GM12878 (cell line): Measurements from ENCODE around the gene FFAR4. TPM values are rescaled to one million over a fixed set of nuclear protein-coding genes. Genes with fewer than 3 reads are reported as not detected.

ENCODE experiments used
- ATAC-seq: fragments of 200-7000 bp; cut with Tn5 transposase; 3 replicates; pipeline ENCODE4 v1.9.1; 2020; ENCODE audit warnings: mild to moderate bottlenecking, moderate library complexity
- BruUV-seq: library from RNA; stranded (reverse); fragments of 400-500 nt; replicated peaks from 2 replicates; lab custom pipeline; 2021; lab: Mats Ljungman, UMichigan
- CTCF ChIA-PET: fragments of 300-600 bp; sonication (Branson Sonifier 250); formaldehyde crosslinking; extraction: SDS; loops from one replicate; lab custom pipeline; 2021; ENCODE audit warnings: inconsistent platforms; lab: Yijun Ruan, JAX
- POLR2A ChIA-PET: fragments of 350-600 bp; formaldehyde crosslinking; extraction: SDS; loops from one replicate; lab custom pipeline; 2021; ENCODE audit warnings: inconsistent platforms; lab: Charles Lee
- RAD21 ChIA-PET: fragments of 300-600 bp; sonication (Branson Sonifier 250); formaldehyde crosslinking; loops from one replicate; lab custom pipeline; 2023; ENCODE audit warnings: antibody characterized with exemption; ENCODE audit not compliant: unreplicated experiment; lab: Charles Lee
- SMC1A ChIA-PET: fragments of 300-600 bp; sonication (Branson Sonifier 250); formaldehyde crosslinking; loops from one replicate; lab custom pipeline; 2023; ENCODE audit not compliant: unreplicated experiment, uncharacterized antibody; lab: Charles Lee
- DNase-seq: peaks from one replicate; pipeline ENCODE4 v3.0.0-alpha.2; 2011; ENCODE audit warnings: low read depth, low spot score
- FAIRE-seq: peaks from 3 replicates; lab custom pipeline; 2011; peaks lifted over from hg19 to GRCh38; lab: Jason Lieb, UNC
- H2AFZ ChIP-seq: 2 replicates; pipeline ENCODE4 v1.6.0; 2011; ENCODE audit warnings: low read depth, low read length, control low read depth; ENCODE audit not compliant: control insufficient read depth
- H3K27ac ChIP-seq: 2 replicates; pipeline ENCODE4 v1.5.1; 2011; ENCODE audit warnings: control low read depth; ENCODE audit not compliant: control insufficient read depth, insufficient read depth
- H3K27me3 ChIP-seq, 2 experiments: replicated peaks in 1 of 2; 2 replicates each; pipeline versions ENCODE4 v1.6.0 to v1.6.1; 2011; ENCODE audit warnings: low read length in 1 of 2; ENCODE audit not compliant: control insufficient read depth in 2 of 2, insufficient read depth in 2 of 2
- H3K36me3 ChIP-seq, 2 experiments: 2 replicates each; pipeline ENCODE4 v1.5.1; 2011; ENCODE audit warnings: low read length in 1 of 2; ENCODE audit not compliant: control insufficient read depth in 2 of 2, insufficient read depth in 2 of 2
- H3K4me1 ChIP-seq: 2 replicates; pipeline ENCODE4 v1.6.1; 2011; ENCODE audit warnings: mild to moderate bottlenecking, low read length, moderate library complexity, mixed read lengths; ENCODE audit not compliant: control insufficient read depth, insufficient read depth
- H3K4me2 ChIP-seq: 2 replicates; pipeline ENCODE4 v1.6.0; 2011; ENCODE audit warnings: control low read depth; ENCODE audit not compliant: control insufficient read depth, insufficient read depth
- H3K4me3 ChIP-seq: fragments of 200-600 bp; sonication (generic); 2 replicates; pipeline ENCODE4 v1.5.1; 2016
- H3K79me2 ChIP-seq: 2 replicates; pipeline ENCODE4 v1.6.0; 2011; ENCODE audit warnings: low read length; ENCODE audit not compliant: control insufficient read depth, insufficient read depth
- H3K9ac ChIP-seq: 2 replicates; pipeline ENCODE4 v1.8.0; 2011; ENCODE audit warnings: low read length, control low read depth, mixed read lengths; ENCODE audit not compliant: control insufficient read depth, insufficient read depth
- H3K9me3 ChIP-seq: replicated peaks from 3 replicates; pipeline ENCODE4 v1.5.1; 2011; ENCODE audit warnings: mild to moderate bottlenecking, low read length; ENCODE audit not compliant: control insufficient read depth, insufficient read depth
- H4K20me1 ChIP-seq: 2 replicates; pipeline ENCODE4 v1.6.0; 2011; ENCODE audit not compliant: control insufficient read depth, insufficient read depth
- SMARCA5 ChIP-seq: fragments of 450-650 bp; IDR thresholded peaks from 2 replicates; pipeline ENCODE4 v1.6.1; 2017; ENCODE audit warnings: mild to moderate bottlenecking
- SPI1 ChIP-seq: IDR thresholded peaks from 2 replicates; pipeline ENCODE4 v1.6.1; 2011; ENCODE audit warnings: low read depth, mild to moderate bottlenecking, low read length, moderate library complexity, borderline replicate concordance; ENCODE audit not compliant: insufficient read depth
- WGBS: methylation state at CpG from one replicate; pipeline ENCODE4 v1.1.6; 2016; ENCODE audit warnings: low lambda C conversion rate; ENCODE audit not compliant: insufficient replicate concordance, insufficient coverage; ENCODE audit errors: missing lambda C conversion rate; 5-methylcytosine and 5-hydroxymethylcytosine counted together
- in situ Hi-C: fragments of 300-500 bp; cut with MboI; formaldehyde crosslinking; loops from 9 replicates; pipeline ENCODE4 v1.14.3; 2018; ENCODE audit warnings: mixed read lengths
- intact Hi-C: fragments of 100-400 bp; cut with micrococcal nuclease; formaldehyde crosslinking; loops from one replicate; pipeline ENCODE4 v1.14.2; 2022; ENCODE audit not compliant: unreplicated experiment
- polyA plus RNA-seq, 11 experiments: library from polyadenylated mRNA; depleted of rRNA in 4 of 11; unstranded in 6 of 11; stranded (reverse) in 5 of 11; fragments of >200 nt; fragmentation: Nextera tagmentation in 4 of 11; fragmentation: Illumina TruSeq in 1 of 11; extraction: Ambion mirVana in 4 of 11; extraction: Trizol in 1 of 11; gene quantifications; 1 replicate in 1 of 11; 2 replicates in 10 of 11; pipeline versions ENCODE4 v1.2.1 to v1.2.3, GENCODE V29; 2011 to 2016; ENCODE audit warnings: inconsistent platforms in 2 of 11, missing spikeins in 2 of 11, low read depth in 1 of 11
- total RNA-seq, 4 experiments: library from RNA; depleted of rRNA in 3 of 4; stranded (reverse); fragments of >200 nt in 3 of 4; fragmentation: Illumina TruSeq in 1 of 4; extraction: Trizol in 1 of 4; gene quantifications; 2 replicates each; pipeline versions ENCODE4 v1.2.1 to v1.2.3, GENCODE V29; 2013 to 2021
- TF ChIP-seq, protein P1 (sequence below): fragments of 450-650 bp; IDR thresholded peaks from 2 replicates; pipeline ENCODE4 v1.6.1; 2016; ENCODE audit warnings: mild to moderate bottlenecking, moderate library complexity, borderline replicate concordance

FFAR4 gene
- total and polyA plus RNA-seq, 10 of the 15 experiments (the other 5 are each of a cell fraction or from before 2014, with no cell fraction given): not detected

DNA sequence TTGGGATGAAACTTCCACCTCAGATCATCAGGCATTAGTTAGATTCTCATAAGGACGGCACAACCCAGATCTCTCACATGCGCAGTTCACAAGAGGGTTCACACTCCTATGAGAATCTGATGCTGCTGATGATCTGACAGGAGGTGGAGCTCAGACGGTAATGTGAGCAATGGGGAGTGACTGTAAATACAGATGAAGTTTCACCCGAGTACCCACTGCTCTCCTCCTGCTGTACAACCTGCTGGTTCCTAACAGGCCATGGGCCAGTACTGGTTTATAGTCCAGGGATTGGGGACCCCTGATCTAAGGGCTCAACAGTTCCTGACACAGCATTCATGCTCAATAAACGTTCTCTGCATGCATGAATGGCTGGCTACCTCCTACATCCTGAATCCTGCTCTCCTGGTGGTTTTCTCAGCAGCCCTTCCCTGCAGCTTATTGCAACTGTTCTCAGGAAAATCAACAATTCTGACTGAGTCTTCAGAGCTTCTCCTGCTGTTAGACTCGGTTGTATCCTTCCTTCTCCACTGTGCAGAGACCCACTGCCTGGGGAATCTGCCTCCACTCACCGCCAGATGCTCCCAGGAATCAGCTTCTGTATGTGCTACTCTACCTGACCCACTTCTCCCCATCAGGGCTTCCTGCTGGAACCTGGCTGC lies 63.3 kb downstream of the FFAR4 start (continued):
- TF ChIP-seq SMARCA5 (no peak), SPI1 (no peak)
- TF ChIP-seq, all 136 proteins: peak for 0

DNA sequence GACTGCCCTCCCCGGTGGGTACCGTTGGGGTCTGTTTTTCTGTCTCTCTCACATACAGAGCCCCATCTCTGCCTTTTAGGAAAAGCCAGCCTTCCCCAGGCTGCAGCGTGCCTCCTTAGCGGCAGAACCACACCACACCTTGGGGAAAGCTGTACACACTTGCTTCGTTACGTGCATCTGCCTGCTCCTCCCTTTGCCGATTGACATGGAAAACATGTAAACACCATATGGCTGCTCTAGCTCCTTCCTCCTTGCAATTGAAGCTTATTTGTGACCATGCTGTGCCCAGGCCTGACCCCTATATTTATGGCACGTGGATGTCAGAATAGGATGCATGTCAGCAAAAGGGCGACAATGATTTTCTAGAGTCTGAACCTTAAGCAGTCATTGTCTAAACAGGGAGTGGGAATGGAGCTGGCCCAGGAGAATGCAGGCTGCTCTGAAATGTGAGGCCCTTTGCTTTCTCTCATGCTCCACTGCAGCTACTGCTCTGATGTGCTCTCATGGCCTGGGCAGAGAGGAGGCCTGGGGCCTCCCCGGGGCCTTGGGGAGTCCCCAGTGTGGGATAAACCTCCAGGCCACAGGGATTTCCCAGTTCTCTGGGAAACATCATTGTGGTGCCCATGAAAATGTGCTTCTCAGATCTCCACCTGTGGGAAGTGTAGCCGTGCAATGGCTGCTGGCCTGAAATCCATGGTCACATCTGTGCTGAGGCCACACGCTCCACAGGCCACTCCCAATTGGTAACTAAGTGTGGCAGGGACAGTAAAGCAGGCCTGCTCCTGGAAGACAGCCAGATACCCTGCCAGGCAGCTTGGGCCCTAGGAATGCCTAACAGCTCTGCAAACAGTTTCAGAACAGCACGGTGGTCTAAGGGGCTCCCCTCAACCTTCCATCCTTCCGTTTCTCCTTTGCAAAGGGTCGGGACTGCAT lies 64.4 kb downstream of the FFAR4 start:
- POLR2A ChIA-PET: no interaction called here
- SMC1A ChIA-PET: interaction anchor here (0.7 kb wide), 1 partner anchor 32 kb away, joined by 3 read pairs; no protein-coding TSS in a partner anchor
- Histone ChIP-seq H3K4me3 (no peak overlapping the region), H3K27me3 (no peaks in the 10 kb centered on the region), H3K9ac (no peak overlapping the region), H3K79me2 (no peaks in the 10 kb centered on the region), H3K4me2 (no peak overlapping the region), H3K9me3 (no peaks in the 10 kb centered on the region), H4K20me1 (no peaks in the 10 kb centered on the region), H2AFZ (no peak overlapping the region), H3K36me3 (no peaks in the 10 kb centered on the region), H3K27ac (no peak overlapping the region), H3K4me1 (no peaks in the 10 kb centered on the region)
- WGBS: 39% methylated on average over 15 of the region's 15 CpGs
- in situ Hi-C loops: no loop called here
- CTCF ChIA-PET: no interaction called here
- DNase-seq: no peak
- RAD21 ChIA-PET: no interaction called here
- intact Hi-C loops: no loop called here
- no peak for FAIRE-seq
- no peak for ATAC-seq
- TF ChIP-seq, protein P1, sequence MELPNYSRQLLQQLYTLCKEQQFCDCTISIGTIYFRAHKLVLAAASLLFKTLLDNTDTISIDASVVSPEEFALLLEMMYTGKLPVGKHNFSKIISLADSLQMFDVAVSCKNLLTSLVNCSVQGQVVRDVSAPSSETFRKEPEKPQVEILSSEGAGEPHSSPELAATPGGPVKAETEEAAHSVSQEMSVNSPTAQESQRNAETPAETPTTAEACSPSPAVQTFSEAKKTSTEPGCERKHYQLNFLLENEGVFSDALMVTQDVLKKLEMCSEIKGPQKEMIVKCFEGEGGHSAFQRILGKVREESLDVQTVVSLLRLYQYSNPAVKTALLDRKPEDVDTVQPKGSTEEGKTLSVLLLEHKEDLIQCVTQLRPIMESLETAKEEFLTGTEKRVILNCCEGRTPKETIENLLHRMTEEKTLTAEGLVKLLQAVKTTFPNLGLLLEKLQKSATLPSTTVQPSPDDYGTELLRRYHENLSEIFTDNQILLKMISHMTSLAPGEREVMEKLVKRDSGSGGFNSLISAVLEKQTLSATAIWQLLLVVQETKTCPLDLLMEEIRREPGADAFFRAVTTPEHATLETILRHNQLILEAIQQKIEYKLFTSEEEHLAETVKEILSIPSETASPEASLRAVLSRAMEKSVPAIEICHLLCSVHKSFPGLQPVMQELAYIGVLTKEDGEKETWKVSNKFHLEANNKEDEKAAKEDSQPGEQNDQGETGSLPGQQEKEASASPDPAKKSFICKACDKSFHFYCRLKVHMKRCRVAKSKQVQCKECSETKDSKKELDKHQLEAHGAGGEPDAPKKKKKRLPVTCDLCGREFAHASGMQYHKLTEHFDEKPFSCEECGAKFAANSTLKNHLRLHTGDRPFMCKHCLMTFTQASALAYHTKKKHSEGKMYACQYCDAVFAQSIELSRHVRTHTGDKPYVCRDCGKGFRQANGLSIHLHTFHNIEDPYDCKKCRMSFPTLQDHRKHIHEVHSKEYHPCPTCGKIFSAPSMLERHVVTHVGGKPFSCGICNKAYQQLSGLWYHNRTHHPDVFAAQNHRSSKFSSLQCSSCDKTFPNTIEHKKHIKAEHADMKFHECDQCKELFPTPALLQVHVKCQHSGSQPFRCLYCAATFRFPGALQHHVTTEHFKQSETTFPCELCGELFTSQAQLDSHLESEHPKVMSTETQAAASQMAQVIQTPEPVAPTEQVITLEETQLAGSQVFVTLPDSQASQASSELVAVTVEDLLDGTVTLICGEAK: no peak
- BruUV-seq: no TSS peak

Other genes with a start within 250 kb of the FFAR4 start
- 0.11 and 0.16 TPM in 2 replicates for gene MYOF, start 84.3 kb upstream of the FFAR4 start, total RNA-seq (2014; rRNA removed)
- gene MYOF, start 84.3 kb upstream of the FFAR4 start, total RNA-seq (2014; rRNA removed; fragmentation: Illumina TruSeq; extraction: Trizol): 0.09 and 0.18 TPM in 2 replicates
- 0.44 and 0.45 TPM in 2 replicates for gene MYOF, start 84.3 kb upstream of the FFAR4 start, total RNA-seq (2021)
- 0.04 and 0.15 TPM in 2 replicates for gene MYOF, start 84.3 kb upstream of the FFAR4 start, polyA plus RNA-seq (2011; rRNA removed)
- 0.11 and 0.19 TPM in 2 replicates for gene MYOF, start 84.3 kb upstream of the FFAR4 start, polyA plus RNA-seq (2014; fragmentation: Illumina TruSeq; extraction: Trizol)
- gene MYOF, start 84.3 kb upstream of the FFAR4 start, polyA plus RNA-seq (2014; fragmentation: Nextera tagmentation; extraction: Ambion mirVana): under 1 TPM; 0.02 to 0.13 TPM
- gene MYOF, start 84.3 kb upstream of the FFAR4 start, polyA plus RNA-seq (2014; rRNA removed): 0.25 and 0.42 TPM in 2 replicates
- gene MYOF, start 84.3 kb upstream of the FFAR4 start, polyA plus RNA-seq (2016; fragmentation: Nextera tagmentation; extraction: Ambion mirVana): under 1 TPM; 0.48 to 0.59 TPM
- gene CEP55, start 70.1 kb upstream of the FFAR4 start, total RNA-seq (2014; rRNA removed): 51.3 and 59.5 TPM in 2 replicates
- 80.8 and 83.6 TPM in 2 replicates for gene CEP55, start 70.1 kb upstream of the FFAR4 start, total RNA-seq (2014; rRNA removed; fragmentation: Illumina TruSeq; extraction: Trizol)
- gene CEP55, start 70.1 kb upstream of the FFAR4 start, total RNA-seq (2021): 37.5 and 38.7 TPM in 2 replicates
- 54.6 and 86.6 TPM in 2 replicates for gene CEP55, start 70.1 kb upstream of the FFAR4 start, polyA plus RNA-seq (2011; rRNA removed)
- gene CEP55, start 70.1 kb upstream of the FFAR4 start, polyA plus RNA-seq (2014; fragmentation: Illumina TruSeq; extraction: Trizol): 65.2 and 77.0 TPM in 2 replicates
- gene CEP55, start 70.1 kb upstream of the FFAR4 start, polyA plus RNA-seq (2014; fragmentation: Nextera tagmentation; extraction: Ambion mirVana): 10 to 100 TPM; 14.6 to 16.7 TPM
- 32.2 and 41.2 TPM in 2 replicates for gene CEP55, start 70.1 kb upstream of the FFAR4 start, polyA plus RNA-seq (2014; rRNA removed)
- 10 to 100 TPM; 52.7 to 56.1 TPM for gene CEP55, start 70.1 kb upstream of the FFAR4 start, polyA plus RNA-seq (2016; fragmentation: Nextera tagmentation; extraction: Ambion mirVana)
- not detected in 2 replicates for gene RBP4, start 34.6 kb downstream of the FFAR4 start, total RNA-seq (2014; rRNA removed)
- not detected in 2 replicates for gene RBP4, start 34.6 kb downstream of the FFAR4 start, total RNA-seq (2014; rRNA removed; fragmentation: Illumina TruSeq; extraction: Trizol)
- gene RBP4, start 34.6 kb downstream of the FFAR4 start, total RNA-seq (2021): 1.2 and 2.0 TPM in 2 replicates
- gene RBP4, start 34.6 kb downstream of the FFAR4 start, polyA plus RNA-seq (2011; rRNA removed): not detected in 2 replicates
- gene RBP4, start 34.6 kb downstream of the FFAR4 start, polyA plus RNA-seq (2014; fragmentation: Illumina TruSeq; extraction: Trizol): not detected in 2 replicates
- gene RBP4, start 34.6 kb downstream of the FFAR4 start, polyA plus RNA-seq (2014; fragmentation: Nextera tagmentation; extraction: Ambion mirVana): not detected
- not detected in 2 replicates for gene RBP4, start 34.6 kb downstream of the FFAR4 start, polyA plus RNA-seq (2014; rRNA removed)
- gene RBP4, start 34.6 kb downstream of the FFAR4 start, polyA plus RNA-seq (2016; fragmentation: Nextera tagmentation; extraction: Ambion mirVana): not detected
- not detected in 2 replicates for gene PDE6C, start 45.9 kb downstream of the FFAR4 start, total RNA-seq (2014; rRNA removed)
- gene PDE6C, start 45.9 kb downstream of the FFAR4 start, total RNA-seq (2014; rRNA removed; fragmentation: Illumina TruSeq; extraction: Trizol): not detected in 2 replicates
- gene PDE6C, start 45.9 kb downstream of the FFAR4 start, total RNA-seq (2021): not detected in 2 replicates
- not detected in 2 replicates for gene PDE6C, start 45.9 kb downstream of the FFAR4 start, polyA plus RNA-seq (2011; rRNA removed)
- not detected in 2 replicates for gene PDE6C, start 45.9 kb downstream of the FFAR4 start, polyA plus RNA-seq (2014; fragmentation: Illumina TruSeq; extraction: Trizol)
- gene PDE6C, start 45.9 kb downstream of the FFAR4 start, polyA plus RNA-seq (2014; fragmentation: Nextera tagmentation; extraction: Ambion mirVana): not detected
- not detected in 2 replicates for gene PDE6C, start 45.9 kb downstream of the FFAR4 start, polyA plus RNA-seq (2014; rRNA removed)
- gene PDE6C, start 45.9 kb downstream of the FFAR4 start, polyA plus RNA-seq (2016; fragmentation: Nextera tagmentation; extraction: Ambion mirVana): not detected
- gene FRA10AC1, start 135.9 kb downstream of the FFAR4 start, total RNA-seq (2014; rRNA removed): 8.5 and 8.9 TPM in 2 replicates
- 9.8 and 11.0 TPM in 2 replicates for gene FRA10AC1, start 135.9 kb downstream of the FFAR4 start, total RNA-seq (2014; rRNA removed; fragmentation: Illumina TruSeq; extraction: Trizol)
- 7.3 and 9.7 TPM in 2 replicates for gene FRA10AC1, start 135.9 kb downstream of the FFAR4 start, total RNA-seq (2021)
- gene FRA10AC1, start 135.9 kb downstream of the FFAR4 start, polyA plus RNA-seq (2011; rRNA removed): 18.1 and 33.3 TPM in 2 replicates
- 13.3 and 20.6 TPM in 2 replicates for gene FRA10AC1, start 135.9 kb downstream of the FFAR4 start, polyA plus RNA-seq (2014; fragmentation: Illumina TruSeq; extraction: Trizol)
- 10 to 100 TPM in 1 of 2 experiments, 1 to 10 TPM in 1; 5.3 to 10.8 TPM for gene FRA10AC1, start 135.9 kb downstream of the FFAR4 start, polyA plus RNA-seq (2014; fragmentation: Nextera tagmentation; extraction: Ambion mirVana)
- gene FRA10AC1, start 135.9 kb downstream of the FFAR4 start, polyA plus RNA-seq (2014; rRNA removed): 6.6 and 10.0 TPM in 2 replicates
- gene FRA10AC1, start 135.9 kb downstream of the FFAR4 start, polyA plus RNA-seq (2016; fragmentation: Nextera tagmentation; extraction: Ambion mirVana): 10 to 100 TPM in 1 of 2 experiments, 1 to 10 TPM in 1; 9.8 to 11.0 TPM
- not detected in 2 replicates for gene LGI1, start 191.3 kb downstream of the FFAR4 start, total RNA-seq (2014; rRNA removed)
- gene LGI1, start 191.3 kb downstream of the FFAR4 start, total RNA-seq (2014; rRNA removed; fragmentation: Illumina TruSeq; extraction: Trizol): not detected in 2 replicates
- gene LGI1, start 191.3 kb downstream of the FFAR4 start, total RNA-seq (2021): not detected in 2 replicates
- 0.04 TPM in 1 of 2 replicates, not detected in the other for gene LGI1, start 191.3 kb downstream of the FFAR4 start, polyA plus RNA-seq (2011; rRNA removed)
- not detected in 2 replicates for gene LGI1, start 191.3 kb downstream of the FFAR4 start, polyA plus RNA-seq (2014; fragmentation: Illumina TruSeq; extraction: Trizol)
- gene LGI1, start 191.3 kb downstream of the FFAR4 start, polyA plus RNA-seq (2014; fragmentation: Nextera tagmentation; extraction: Ambion mirVana): not detected
- not detected in 2 replicates for gene LGI1, start 191.3 kb downstream of the FFAR4 start, polyA plus RNA-seq (2014; rRNA removed)
- not detected for gene LGI1, start 191.3 kb downstream of the FFAR4 start, polyA plus RNA-seq (2016; fragmentation: Nextera tagmentation; extraction: Ambion mirVana)